NCI-H2107 treated with DMSO at 0.1 percent for 48 hours (cell line): ENCODE results near the gene KRTAP1-3.
"Not testable (repeated sequence)": the region's sequence is repeated elsewhere in the genome, so short reads cannot be mapped to it uniquely, and the experiment has no call there.

ENCODE experiments used
- DNase-seq: peaks from one replicate; lab custom pipeline; 2025; ENCODE audit not compliant: unreplicated experiment; lab: John Stamatoyannopoulos, UW

Gene KRTAP1-3

DNA sequence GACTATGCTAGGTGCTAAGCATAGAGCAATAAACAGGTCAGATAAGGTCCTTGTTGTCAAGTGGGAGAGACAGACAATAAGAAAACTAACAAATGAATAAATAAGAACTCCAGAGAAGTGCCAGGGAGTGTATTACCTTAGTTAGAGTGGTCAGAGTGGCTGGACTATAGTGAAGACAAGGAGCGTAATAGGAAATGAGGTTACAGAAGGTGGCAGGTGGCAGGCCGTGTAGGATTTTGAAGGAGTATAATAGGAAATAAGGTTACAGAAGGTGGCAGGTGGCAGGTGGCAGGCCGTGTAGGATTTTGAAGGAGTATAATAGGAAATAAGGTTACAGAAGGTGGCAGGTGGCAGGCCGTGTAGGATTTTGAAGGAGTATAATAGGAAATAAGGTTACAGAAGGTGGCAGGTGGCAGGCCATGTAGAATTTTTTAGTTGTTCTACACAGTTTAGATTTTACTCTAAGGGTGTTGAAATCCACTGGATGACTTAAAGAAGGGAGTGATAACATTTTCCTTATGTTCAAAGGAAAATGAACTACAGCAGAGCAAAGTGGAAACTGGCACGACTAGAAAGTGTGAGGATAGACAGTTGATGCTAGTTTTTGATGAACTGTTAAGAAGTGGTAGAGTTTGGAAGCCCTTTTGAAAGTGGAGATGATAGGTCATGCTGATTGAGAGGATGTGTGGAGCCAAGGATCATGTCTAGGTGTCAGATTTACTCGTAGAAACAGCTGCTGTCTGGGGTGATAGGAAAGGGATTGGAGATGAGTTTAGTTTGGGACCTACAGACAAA, 22.2 kb downstream of the KRTAP1-3 start:
- DNase-seq, result peak; percentile 81

DNA sequence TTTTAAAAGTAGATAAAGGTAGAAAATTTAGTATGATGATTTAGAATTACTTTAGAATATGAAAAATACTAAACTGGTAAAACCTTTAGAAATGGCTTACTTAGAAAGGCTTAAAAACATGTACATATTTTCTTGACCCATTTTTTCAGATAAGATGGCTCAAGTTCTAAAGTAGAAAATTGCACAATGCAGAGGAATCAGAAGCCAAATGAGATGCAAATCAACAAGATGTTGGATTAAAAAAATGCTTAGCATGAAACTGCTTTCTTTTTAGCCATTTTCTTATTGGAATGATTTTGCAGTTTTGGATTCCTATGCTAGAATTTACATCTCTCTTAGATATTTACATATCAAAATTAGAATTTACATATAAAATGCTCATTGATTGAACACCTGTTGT, 24.2 kb downstream of the KRTAP1-3 start:
- no peak for DNase-seq

DNA sequence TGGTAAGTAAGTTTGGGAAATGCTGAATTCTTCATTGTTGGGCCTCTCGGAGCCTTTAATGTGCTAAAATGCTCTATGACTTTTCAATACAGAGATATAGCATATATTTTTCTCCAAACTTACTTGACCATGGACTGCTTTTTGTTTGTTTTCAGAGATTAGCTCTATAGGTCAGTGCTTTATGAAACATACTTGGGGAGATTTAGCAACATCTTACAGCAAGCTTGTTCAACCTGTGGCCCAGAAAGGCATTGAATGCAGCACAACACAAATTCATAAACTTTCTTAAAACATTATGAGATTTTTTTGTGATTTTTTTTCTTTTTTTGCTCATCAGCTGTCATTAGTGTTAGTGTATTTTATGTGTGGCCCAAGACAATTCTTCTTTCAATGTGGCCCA, 24.7 kb downstream of the KRTAP1-3 start:
- no peak for DNase-seq

DNA sequence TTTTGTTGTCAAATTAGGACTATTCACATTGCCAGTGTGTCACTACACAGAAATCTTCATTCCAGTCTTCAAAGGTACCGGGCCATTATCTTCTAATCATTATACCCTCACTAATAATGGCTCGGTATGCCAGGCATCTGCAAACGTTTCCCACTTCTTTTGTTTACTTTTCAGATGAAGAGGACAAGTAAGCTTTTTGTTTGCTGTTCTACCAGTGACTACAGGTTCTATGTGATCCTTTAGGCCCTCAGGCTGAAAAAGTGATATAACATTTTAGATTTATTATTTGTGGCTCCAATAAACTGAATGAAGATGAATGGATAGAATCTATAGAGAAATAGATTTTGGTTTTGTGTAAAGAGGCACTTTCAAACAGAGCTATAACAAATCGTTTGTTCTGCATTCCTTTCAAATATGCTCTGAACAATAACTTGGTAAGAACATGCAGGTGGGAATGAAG, 25.3 kb downstream of the KRTAP1-3 start:
- peak; percentile 67 for DNase-seq

DNA sequence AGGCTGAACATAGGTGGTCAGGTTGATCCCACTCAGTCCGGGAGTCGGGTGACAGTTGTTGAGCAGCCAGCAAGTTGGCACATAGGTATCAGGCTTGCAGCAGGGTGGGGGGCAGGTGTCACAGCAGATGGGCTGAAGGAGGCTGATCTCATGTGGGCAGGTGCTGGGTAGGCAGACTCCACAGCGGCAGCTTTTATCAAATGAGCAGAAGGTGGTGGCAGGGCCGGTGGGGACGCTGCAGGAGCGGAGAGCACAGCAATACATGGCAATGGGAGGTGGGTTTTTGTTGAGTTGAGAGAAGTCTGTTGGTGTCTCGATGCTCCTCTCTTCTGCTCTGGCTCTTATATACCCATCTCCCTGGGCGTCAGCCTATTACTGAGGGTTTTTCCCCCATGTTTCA, 25.9 kb downstream of the KRTAP1-3 start, which contains the start of gene KRTAP3-1:
TSS of gene KRTAP3-1 (minus strand) at position 318 of the 400 bp plus-strand sequence. CDS start at position 264, 54 bp downstream.
- DNase-seq, result peak; percentile 84

GRCh38 chr17:41004397-41004796, 30.3 kb downstream of the KRTAP1-3 start:
- peak; percentile 84 for DNase-seq

DNA sequence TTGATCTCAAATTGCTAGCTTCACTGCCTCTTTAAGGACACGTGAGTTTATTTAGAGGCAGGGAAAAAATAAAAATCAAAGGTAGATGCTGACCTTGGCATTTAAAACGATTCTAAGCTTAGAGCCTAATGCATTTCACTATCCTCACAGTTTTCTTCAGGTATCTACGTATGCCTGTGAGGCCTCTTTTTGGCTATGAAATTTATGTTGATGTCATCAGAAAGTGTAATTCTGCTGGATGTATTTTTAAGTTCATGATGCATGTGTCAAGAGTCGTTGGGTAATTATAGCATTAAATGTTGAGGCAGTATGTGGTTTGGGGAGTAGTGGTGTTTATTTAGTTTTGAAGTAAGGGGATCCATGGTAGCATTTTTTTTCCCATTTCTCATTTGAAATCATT, 30.7 kb downstream of the KRTAP1-3 start:
- peak; percentile 84 for DNase-seq

GRCh38 chr17:41002814-41003213, 31.9 kb downstream of the KRTAP1-3 start:
- no peak for DNase-seq

- no peak for DNase-seq
Measured at GRCh38 chr17:41001795-41002194, 32.9 kb downstream of the KRTAP1-3 start.

- not testable (repeated sequence) for DNase-seq
Measured at GRCh38 chr17:40999563-40999962, 35.1 kb downstream of the KRTAP1-3 start, which contains the start of gene KRTAP3-2. Gene KRTAP3-2 (minus strand): TSS chr17:40999906. CDS start chr17:40999853, 53 bp downstream.

GRCh38 chr17:40997361-40997760, 37.3 kb downstream of the KRTAP1-3 start:
- no peak for DNase-seq

- no peak for DNase-seq
Measured at GRCh38 chr17:40996829-40997228, 37.8 kb downstream of the KRTAP1-3 start.

DNA sequence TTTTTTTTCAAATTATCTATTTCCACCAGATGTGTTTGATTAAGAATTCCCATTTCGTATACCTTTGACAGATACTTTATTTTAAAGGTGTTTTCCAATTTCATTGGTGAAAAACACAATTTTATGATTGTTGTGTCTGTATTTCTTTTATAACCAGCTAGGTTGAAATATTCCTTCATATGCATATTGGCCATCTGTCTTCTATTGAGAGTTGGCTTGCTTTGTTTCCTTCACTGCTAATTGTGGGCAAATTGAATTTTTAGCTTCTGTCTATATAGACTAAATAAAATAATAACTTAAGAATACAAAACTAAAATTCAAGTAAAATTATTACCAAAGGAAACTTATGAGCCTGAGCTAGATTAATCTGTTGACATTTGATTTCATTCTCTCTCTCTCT, 39.6 kb downstream of the KRTAP1-3 start:
- no peak for DNase-seq

GRCh38 chr17:40993839-40994238, 40.8 kb downstream of the KRTAP1-3 start, which contains the start of gene KRTAP3-3:
Gene KRTAP3-3 (minus strand): TSS chr17:40994164. CDS start chr17:40994097, 67 bp downstream.
- DNase-seq, result peak; percentile 93

GRCh38 chr17:40993084-40993483, 41.6 kb downstream of the KRTAP1-3 start:
- no peak for DNase-seq

GRCh38 chr17:40992666-40993065, 42.0 kb downstream of the KRTAP1-3 start:
- no peak for DNase-seq

- no peak for DNase-seq
Measured at GRCh38 chr17:40986920-40987319, 47.8 kb downstream of the KRTAP1-3 start.

GRCh38 chr17:40984226-40984625, 50.4 kb downstream of the KRTAP1-3 start, which contains the start of gene KRT40:
Gene KRT40 (minus strand): TSS chr17:40984326. CDS start chr17:40984273, 53 bp downstream.
- no peak for DNase-seq
